Measurements from ENCODE around the gene CLECL1. TPM values are rescaled to one million over a fixed set of nuclear protein-coding genes. Genes with fewer than 3 reads are reported as not detected.

The CLECL1 gene
- total and polyA plus RNA-seq, 2 of the 13 experiments (the other 11 are each of a cell fraction or from before 2014, with no cell fraction given) = not detected

- H4K20me1 ChIP-seq (ENCODE audit: insufficient read depth, low read length) = no peaks in the 10 kb centered on the region
- H3K9ac ChIP-seq (ENCODE audit: insufficient read depth, low read depth, low read length) = no peak overlapping the region
- no peaks in the 10 kb centered on the region for H3K4me1 ChIP-seq (ENCODE audit: insufficient read depth, low read length)
- no TSS peak for BruUV-seq (replicated peaks)
- H3K9me3 ChIP-seq (ENCODE audit: low read length) = no peaks in the 10 kb centered on the region
- WGBS (ENCODE audit: low lambda C conversion rate) = 2% methylated on average over 2 of the region's 2 CpGs
- ATAC-seq = no peak
- H3K27me3 ChIP-seq (ENCODE audit: control insufficient read depth in 1 of 2, insufficient read depth in 2 of 2, low read length in 2 of 2) = peaks cover 0 to 3% of the 10 kb centered on the region in 2 experiments; a peak in 1 of 5 replicates
- FAIRE-seq = no peak
- no peak overlapping the region for H3K4me3 ChIP-seq (replicated peaks in 1 of 3; ENCODE audit: insufficient read depth in 1 of 3, low read depth in 2 of 3, low read length in 3 of 3)
- H3K36me3 ChIP-seq (replicated peaks in 1 of 2; ENCODE audit: control insufficient read depth in 1 of 2, insufficient read depth in 2 of 2, low read length in 2 of 2) = no peaks in the 10 kb centered on the region
- intact Hi-C loops (cut with micrococcal nuclease; ENCODE audit: unreplicated experiment) = no loop called here
- H3K79me2 ChIP-seq (ENCODE audit: insufficient read depth, low read length) = no peaks in the 10 kb centered on the region
- in situ Hi-C loops (cut with HindIII; ENCODE audit: extremely low pct_ligation_motif_present, low pct_unique_long_range_greater_than_20kb) = no loop called here
- no peak overlapping the region for H3K4me2 ChIP-seq (ENCODE audit: low read depth, low read length)
- ChIA-PET CTCF (ENCODE audit: low intra/inter-chr PET ratio, low total read pairs) (no interaction called here), POLR2A (no interaction called here)
- no peak for DNase-seq (ENCODE audit: low spot score)
- TF ChIP-seq GPN1 (CRISPR knock-in tag; IDR thresholded peaks at IDR 0.05; ENCODE audit: borderline replicate concordance) = no peak
- H3K27ac ChIP-seq (ENCODE audit: extremely low read length, insufficient read depth, low read length) = no peak overlapping the region
- no peak overlapping the region for H2AFZ ChIP-seq (ENCODE audit: low read length)
These were observed 48.5 kb upstream of the CLECL1 start for GRCh38 chr12:9781360-9781759.

DNA sequence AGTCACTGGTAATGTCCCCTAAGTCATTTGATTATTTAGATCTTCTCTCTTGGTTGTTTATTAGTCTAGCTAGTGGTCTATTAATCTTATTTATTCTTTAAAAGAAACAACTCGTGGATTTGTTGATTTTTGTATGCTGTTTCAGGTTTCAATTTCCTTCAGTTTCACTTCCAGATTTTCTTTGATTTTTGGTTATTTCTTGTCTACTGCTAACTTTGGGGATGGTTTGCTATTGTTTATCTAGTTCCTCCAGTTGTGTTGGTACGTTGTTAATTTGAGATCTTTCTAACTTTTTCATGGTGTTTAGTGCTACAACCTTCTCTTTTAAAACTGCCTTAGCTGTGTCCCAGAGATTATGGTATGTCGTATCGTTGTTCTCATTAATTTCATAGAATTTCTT, 46.3 kb upstream of the CLECL1 start:
- Histone ChIP-seq H4K20me1 (ENCODE audit: insufficient read depth, low read length) (no peaks in the 10 kb centered on the region), H3K36me3 (replicated peaks in 1 of 2; ENCODE audit: control insufficient read depth in 1 of 2, insufficient read depth in 2 of 2, low read length in 2 of 2) (no peaks in the 10 kb centered on the region), H3K9ac (ENCODE audit: insufficient read depth, low read depth, low read length) (no peak overlapping the region), H3K27me3 (ENCODE audit: control insufficient read depth in 1 of 2, insufficient read depth in 2 of 2, low read length in 2 of 2) (peaks cover 0 to 3% of the 10 kb centered on the region in 2 experiments; a peak in 1 of 5 replicates), H3K27ac (ENCODE audit: extremely low read length, insufficient read depth, low read length) (no peak overlapping the region), H3K9me3 (ENCODE audit: low read length) (no peaks in the 10 kb centered on the region), H3K4me2 (ENCODE audit: low read depth, low read length) (no peak overlapping the region), H2AFZ (ENCODE audit: low read length) (no peak overlapping the region), H3K79me2 (ENCODE audit: insufficient read depth, low read length) (no peaks in the 10 kb centered on the region), H3K4me3 (replicated peaks in 1 of 3; ENCODE audit: insufficient read depth in 1 of 3, low read depth in 2 of 3, low read length in 3 of 3) (no peak overlapping the region), H3K4me1 (ENCODE audit: insufficient read depth, low read length) (no peaks in the 10 kb centered on the region)
- no peak for ATAC-seq
- BruUV-seq (replicated peaks) = no TSS peak
- no peak for FAIRE-seq
- ChIA-PET POLR2A (no interaction called here), CTCF (ENCODE audit: low intra/inter-chr PET ratio, low total read pairs) (no interaction called here)
- in situ Hi-C loops (cut with HindIII; ENCODE audit: extremely low pct_ligation_motif_present, low pct_unique_long_range_greater_than_20kb) (no loop called here), intact Hi-C loops (cut with micrococcal nuclease; ENCODE audit: unreplicated experiment) (no loop called here)
- no peak for DNase-seq (ENCODE audit: low spot score)
- 30% methylated on average over 4 of the region's 4 CpGs for WGBS (ENCODE audit: low lambda C conversion rate)
- no peak for TF ChIP-seq ZNF34 (CRISPR knock-in tag; IDR thresholded peaks at IDR 0.05; ENCODE audit: borderline replicate concordance)
- TF ChIP-seq SMARCE1 (IDR thresholded peaks at IDR 0.05; ENCODE audit: borderline replicate concordance) = no peak
- TF ChIP-seq U2AF1 (optimal IDR thresholded peaks at IDR 0.05; ENCODE audit: low read depth, low read length) = no peak
- no peak for TF ChIP-seq IRF2 (CRISPR knock-in tag; IDR thresholded peaks at IDR 0.05)
- no peak for TF ChIP-seq SRSF9 (IDR thresholded peaks at IDR 0.05; ENCODE audit: borderline replicate concordance, insufficient read depth, low read depth, low read length, poor library complexity, severe bottlenecking)
- TF ChIP-seq XRCC5 (optimal IDR thresholded peaks at IDR 0.05; ENCODE audit: low read length) = no peak
- TF ChIP-seq, protein P1, sequence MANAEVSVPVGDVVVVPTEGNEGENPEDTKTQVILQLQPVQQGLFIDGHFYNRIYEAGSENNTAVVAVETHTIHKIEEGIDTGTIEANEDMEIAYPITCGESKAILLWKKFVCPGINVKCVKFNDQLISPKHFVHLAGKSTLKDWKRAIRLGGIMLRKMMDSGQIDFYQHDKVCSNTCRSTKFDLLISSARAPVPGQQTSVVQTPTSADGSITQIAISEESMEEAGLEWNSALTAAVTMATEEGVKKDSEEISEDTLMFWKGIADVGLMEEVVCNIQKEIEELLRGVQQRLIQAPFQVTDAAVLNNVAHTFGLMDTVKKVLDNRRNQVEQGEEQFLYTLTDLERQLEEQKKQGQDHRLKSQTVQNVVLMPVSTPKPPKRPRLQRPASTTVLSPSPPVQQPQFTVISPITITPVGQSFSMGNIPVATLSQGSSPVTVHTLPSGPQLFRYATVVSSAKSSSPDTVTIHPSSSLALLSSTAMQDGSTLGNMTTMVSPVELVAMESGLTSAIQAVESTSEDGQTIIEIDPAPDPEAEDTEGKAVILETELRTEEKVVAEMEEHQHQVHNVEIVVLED (CRISPR knock-in tag; IDR thresholded peaks at IDR 0.05; ENCODE audit: borderline replicate concordance) = no peak
- TF ChIP-seq, protein P2, sequence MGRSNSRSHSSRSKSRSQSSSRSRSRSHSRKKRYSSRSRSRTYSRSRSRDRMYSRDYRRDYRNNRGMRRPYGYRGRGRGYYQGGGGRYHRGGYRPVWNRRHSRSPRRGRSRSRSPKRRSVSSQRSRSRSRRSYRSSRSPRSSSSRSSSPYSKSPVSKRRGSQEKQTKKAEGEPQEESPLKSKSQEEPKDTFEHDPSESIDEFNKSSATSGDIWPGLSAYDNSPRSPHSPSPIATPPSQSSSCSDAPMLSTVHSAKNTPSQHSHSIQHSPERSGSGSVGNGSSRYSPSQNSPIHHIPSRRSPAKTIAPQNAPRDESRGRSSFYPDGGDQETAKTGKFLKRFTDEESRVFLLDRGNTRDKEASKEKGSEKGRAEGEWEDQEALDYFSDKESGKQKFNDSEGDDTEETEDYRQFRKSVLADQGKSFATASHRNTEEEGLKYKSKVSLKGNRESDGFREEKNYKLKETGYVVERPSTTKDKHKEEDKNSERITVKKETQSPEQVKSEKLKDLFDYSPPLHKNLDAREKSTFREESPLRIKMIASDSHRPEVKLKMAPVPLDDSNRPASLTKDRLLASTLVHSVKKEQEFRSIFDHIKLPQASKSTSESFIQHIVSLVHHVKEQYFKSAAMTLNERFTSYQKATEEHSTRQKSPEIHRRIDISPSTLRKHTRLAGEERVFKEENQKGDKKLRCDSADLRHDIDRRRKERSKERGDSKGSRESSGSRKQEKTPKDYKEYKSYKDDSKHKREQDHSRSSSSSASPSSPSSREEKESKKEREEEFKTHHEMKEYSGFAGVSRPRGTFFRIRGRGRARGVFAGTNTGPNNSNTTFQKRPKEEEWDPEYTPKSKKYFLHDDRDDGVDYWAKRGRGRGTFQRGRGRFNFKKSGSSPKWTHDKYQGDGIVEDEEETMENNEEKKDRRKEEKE (IDR thresholded peaks at IDR 0.05) = no peak
- no peak for TF ChIP-seq SYNCRIP (IDR thresholded peaks at IDR 0.05; ENCODE audit: insufficient read depth, low read depth, low read length)
- TF ChIP-seq DMAP1 (CRISPR knock-in tag; IDR thresholded peaks at IDR 0.05) = no peak
- TF ChIP-seq, protein P3, sequence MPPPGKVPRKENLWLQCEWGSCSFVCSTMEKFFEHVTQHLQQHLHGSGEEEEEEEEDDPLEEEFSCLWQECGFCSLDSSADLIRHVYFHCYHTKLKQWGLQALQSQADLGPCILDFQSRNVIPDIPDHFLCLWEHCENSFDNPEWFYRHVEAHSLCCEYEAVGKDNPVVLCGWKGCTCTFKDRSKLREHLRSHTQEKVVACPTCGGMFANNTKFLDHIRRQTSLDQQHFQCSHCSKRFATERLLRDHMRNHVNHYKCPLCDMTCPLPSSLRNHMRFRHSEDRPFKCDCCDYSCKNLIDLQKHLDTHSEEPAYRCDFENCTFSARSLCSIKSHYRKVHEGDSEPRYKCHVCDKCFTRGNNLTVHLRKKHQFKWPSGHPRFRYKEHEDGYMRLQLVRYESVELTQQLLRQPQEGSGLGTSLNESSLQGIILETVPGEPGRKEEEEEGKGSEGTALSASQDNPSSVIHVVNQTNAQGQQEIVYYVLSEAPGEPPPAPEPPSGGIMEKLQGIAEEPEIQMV (CRISPR knock-in tag; IDR thresholded peaks at IDR 0.05; ENCODE audit: low read depth) = no peak

All from HepG2 (cell line).